GM23248 (cell line): ENCODE measurements around the gene FERMT2.

Source experiments
- EZH2 ChIP-seq: fragments of 200-600 bp; sonication (generic); IDR thresholded peaks from 2 replicates; pipeline ENCODE4 v1.6.1; 2018; ENCODE audit warnings: antibody characterized with exemption, mild to moderate bottlenecking; ENCODE audit not compliant: insufficient read depth, poor library complexity, severe bottlenecking
- EZH2phosphoT487 ChIP-seq: fragments of 200-600 bp; sonication (generic); IDR thresholded peaks from 2 replicates; pipeline ENCODE4 v1.6.1; 2018; ENCODE audit warnings: antibody characterized with exemption, moderate library complexity, mild to moderate bottlenecking, low read depth; ENCODE audit not compliant: insufficient read depth

GRCh38 chr14:52934762-52935161 is 16.1 kb downstream of the FERMT2 start:
- TF ChIP-seq EZH2 (no peak), EZH2phosphoT487 (no peak)
